HCT116 (cell line): ENCODE measurements around the gene PLVAP. TPM values are rescaled to one million over a fixed set of nuclear protein-coding genes. Genes with fewer than 3 reads are reported as not detected.
"Not testable (repeated sequence)": the region's sequence is repeated elsewhere in the genome, so short reads cannot be mapped to it uniquely, and the experiment has no call there.

Experiments
- ATAC-seq: fragments of 200-7000 bp; cut with Tn5 transposase; 2 replicates; pipeline ENCODE4 v1.9.1; 2020; ENCODE audit warnings: mild to moderate bottlenecking, moderate library complexity
- BruUV-seq: library from RNA; stranded (reverse); fragments of 400-500 nt; replicated peaks from 2 replicates; lab custom pipeline; 2021; lab: Mats Ljungman, UMichigan
- CTCF ChIA-PET: fragments of 300-600 bp; sonication (Branson Sonifier 250); formaldehyde crosslinking; loops from one replicate; lab custom pipeline; 2021; ENCODE audit warnings: antibody characterized with exemption; lab: Charles Lee
- POLR2A ChIA-PET: fragments of 300-600, 350-600 bp; sonication (Branson Sonifier 250); formaldehyde crosslinking; loops from one replicate; lab custom pipeline; 2021; ENCODE audit warnings: antibody characterized with exemption; lab: Charles Lee
- RAD21 ChIA-PET, 2 experiments: fragments of 300-600 bp; sonication (Branson Sonifier 250); formaldehyde crosslinking; loops; one replicate each; lab custom pipeline; 2023; ENCODE audit warnings: low total read pairs in 2 of 2; ENCODE audit not compliant: uncharacterized antibody in 2 of 2, unreplicated experiment in 2 of 2, low non-redundant PET in 1 of 2; lab: Charles Lee
- DNase-seq: peaks from one replicate; pipeline ENCODE4 v3.0.0-alpha.2; 2010; ENCODE audit warnings: low read depth, low spot score
- H2AFZ ChIP-seq: fragments of 200-600 bp; shearing (Covaris generic), sonication (generic); 2 replicates; pipeline ENCODE4 v1.6.1; 2017; ENCODE audit warnings: low read depth, mixed run types, mixed read lengths, antibody characterized with exemption, low read length; ENCODE audit not compliant: poor library complexity, severe bottlenecking
- H3K27ac ChIP-seq: 2 replicates; pipeline ENCODE4 v1.5.1; 2012; ENCODE audit warnings: low read depth, low read length
- H3K27me3 ChIP-seq: fragments of 200-600 bp; sonication (generic); 2 replicates; pipeline ENCODE4 v1.6.1; 2016; ENCODE audit warnings: mixed run types, low read length, mixed read lengths; ENCODE audit not compliant: insufficient read depth
- H3K36me3 ChIP-seq, 2 experiments: fragments of 200-500 bp in 1 of 2; fragments of 200-600 bp in 1 of 2; sonication (Bioruptor generic) in 1 of 2; sonication (generic) in 1 of 2; 2 replicates each; pipeline versions ENCODE4 v1.5.1 to v1.6.1; 2014 to 2016; ENCODE audit warnings: low read length in 2 of 2, inconsistent platforms in 1 of 2, mixed read lengths in 1 of 2, mixed run types in 1 of 2; ENCODE audit not compliant: insufficient read depth in 2 of 2, control insufficient read depth in 1 of 2
- H3K4me1 ChIP-seq, 2 experiments: fragments of 200-600 bp in 1 of 2; sonication (generic) in 1 of 2; 2 replicates each; pipeline versions ENCODE4 v1.5.1 to v1.6.1; 2012 to 2017; ENCODE audit warnings: low read length in 2 of 2, inconsistent platforms in 1 of 2, mild to moderate bottlenecking in 1 of 2, mixed read lengths in 1 of 2, mixed run types in 1 of 2, moderate library complexity in 1 of 2; ENCODE audit not compliant: insufficient read depth in 2 of 2, control insufficient read depth in 1 of 2
- H3K4me2 ChIP-seq: fragments of 200-600 bp; sonication (generic); 2 replicates; pipeline ENCODE4 v1.6.1; 2017; ENCODE audit warnings: mixed run types, low read length, mixed read lengths
- H3K4me3 ChIP-seq, 2 experiments: fragments of 200-600 bp in 1 of 2; sonication (generic) in 1 of 2; replicated peaks in 1 of 2; 2 replicates each; pipeline ENCODE4 v1.5.1; 2011 to 2016; ENCODE audit warnings: low read length in 2 of 2, control low read depth in 1 of 2, low read depth in 1 of 2, mild to moderate bottlenecking in 1 of 2, mixed read lengths in 1 of 2, mixed run types in 1 of 2
- H3K79me2 ChIP-seq: fragments of 200-600 bp; sonication (generic); 2 replicates; pipeline ENCODE4 v1.6.1; 2017; ENCODE audit warnings: mild to moderate bottlenecking, mixed run types, low read length, moderate library complexity, mixed read lengths; ENCODE audit not compliant: insufficient read depth
- H3K9ac ChIP-seq: fragments of 200-600 bp; sonication (generic); 2 replicates; pipeline ENCODE4 v1.6.1; 2016; ENCODE audit warnings: low read length, mixed read lengths
- H3K9me2 ChIP-seq: fragments of 200-600 bp; sonication (generic), shearing (Covaris generic); 2 replicates; pipeline ENCODE4 v1.6.1; 2017; ENCODE audit warnings: mixed run types, mild to moderate bottlenecking, moderate library complexity; ENCODE audit not compliant: insufficient read depth
- H3K9me3 ChIP-seq, 2 experiments: fragments of 200-500 bp in 1 of 2; fragments of 200-600 bp in 1 of 2; sonication (Bioruptor generic) in 1 of 2; sonication (generic) in 1 of 2; 2 replicates each; pipeline ENCODE4 v1.6.1; 2014 to 2017; ENCODE audit warnings: low read length in 2 of 2, mixed read lengths in 2 of 2, inconsistent platforms in 1 of 2, low read depth in 1 of 2, mild to moderate bottlenecking in 1 of 2, mixed run types in 1 of 2, moderate library complexity in 1 of 2; ENCODE audit not compliant: control insufficient read depth in 1 of 2, insufficient read depth in 1 of 2
- H4K20me1 ChIP-seq: fragments of 200-600 bp; sonication (generic), shearing (Covaris generic); 2 replicates; pipeline ENCODE4 v1.6.1; 2017; ENCODE audit warnings: mixed run types, mild to moderate bottlenecking, moderate library complexity; ENCODE audit not compliant: insufficient read depth
- EZH2 ChIP-seq: fragments of 200-600 bp; sonication (generic); IDR thresholded peaks from 2 replicates; pipeline ENCODE4 v1.6.1; 2017; ENCODE audit warnings: antibody characterized with exemption, mixed run types
- POLR2A ChIP-seq: IDR thresholded peaks from 2 replicates; pipeline ENCODE4 v1.7.0; 2011; ENCODE audit warnings: borderline replicate concordance; ENCODE audit not compliant: insufficient read depth, insufficient read length; ENCODE audit errors: extremely low read depth
- ZNF274 ChIP-seq: fragments of 200-500 bp; sonication (Bioruptor generic); IDR thresholded peaks from 2 replicates; pipeline ENCODE4 v1.6.1; 2014; ENCODE audit warnings: mild to moderate bottlenecking, low read depth, low read length, inconsistent platforms
- intact Hi-C: fragments of 100-400 bp; cut with micrococcal nuclease; formaldehyde crosslinking; loops from 2 replicates; pipeline ENCODE4 v1.10.0; 2022
- total RNA-seq: library from RNA; stranded (reverse); gene quantifications from one replicate; pipeline ENCODE4 v1.2.1, GENCODE V29; 2021; ENCODE audit not compliant: unreplicated experiment

Gene PLVAP
- total RNA-seq, 1 experiment from 2014 or later: 0.47 TPM

DNA sequence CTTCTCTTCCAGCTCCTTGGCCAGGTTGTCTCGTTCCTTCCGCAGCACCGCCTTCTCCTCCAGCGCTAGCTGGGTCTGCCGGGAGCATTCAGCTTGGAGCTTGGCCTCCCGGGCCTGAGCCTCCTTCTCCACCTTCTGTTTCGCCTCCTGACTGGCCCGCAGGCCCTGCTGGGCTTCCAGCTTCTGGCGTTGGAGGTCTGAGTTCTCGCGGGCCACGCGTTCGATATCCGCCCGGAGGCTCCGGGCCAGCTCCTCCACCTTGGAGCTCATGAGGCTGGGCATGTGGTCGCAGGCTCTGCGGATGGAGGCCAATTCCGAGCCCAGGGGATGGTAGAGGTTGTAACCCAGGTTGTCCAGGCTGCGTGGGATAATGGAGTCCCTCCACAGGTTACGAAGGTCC is 11.8 kb downstream of the PLVAP start:
- ATAC-seq (no peak), DNase-seq (no peak)
- Histone ChIP-seq H3K27ac (no peak overlapping the region), H3K9me2 (no peaks in the 10 kb centered on the region), H3K9ac (no peak overlapping the region), H2AFZ (no peak overlapping the region), H4K20me1 (no peaks in the 10 kb centered on the region), H3K4me3 (no peak overlapping the region), H3K36me3 (no peaks in the 10 kb centered on the region), H3K27me3 (no peaks in the 10 kb centered on the region), H3K9me3 (no peaks in the 10 kb centered on the region), H3K4me2 (no peak overlapping the region), H3K79me2 (no peaks in the 10 kb centered on the region), H3K4me1 (no peaks in the 10 kb centered on the region)
- intact Hi-C loops: no loop called here
- RAD21 ChIA-PET: no interaction called here
- POLR2A ChIA-PET: no interaction called here
- TF ChIP-seq POLR2A (no peak), ZNF274 (no peak), EZH2 (no peak)
- CTCF ChIA-PET: interaction anchor here (0.7 kb wide), 1 partner anchor 20 kb away, joined by 3 read pairs; no protein-coding TSS in a partner anchor
- no TSS peak for BruUV-seq

GRCh38 chr19:17363852-17364605 is 13.1 kb downstream of the PLVAP start:
- intact Hi-C loops, H3K4me1 ChIP-seq, H3K36me3 ChIP-seq, H2AFZ ChIP-seq, RAD21 ChIA-PET, CTCF ChIA-PET, H3K4me2 ChIP-seq, H3K9ac ChIP-seq, H3K4me3 ChIP-seq, H4K20me1 ChIP-seq, H3K9me3 ChIP-seq, H3K27ac ChIP-seq, ATAC-seq, H3K27me3 ChIP-seq, H3K9me2 ChIP-seq, DNase-seq, BruUV-seq, H3K79me2 ChIP-seq: not testable (repeated sequence)
- POLR2A ChIA-PET: interaction anchor here (0.5 kb wide), 1 partner anchor 26 kb away, joined by 3 read pairs; no protein-coding TSS in a partner anchor
